GM21447 (cell line): ENCODE measurements around the gene STX2.
A peak's percentile ranks its signal among the peaks of the same experiment; 100 is the strongest.
"Not testable (repeated sequence)": the region's sequence is repeated elsewhere in the genome, so short reads cannot be mapped to it uniquely, and the experiment has no call there.

Experiments used
- ATAC-seq: cut with Tn5 transposase; IDR thresholded peaks from one replicate; pipeline ENCODE4 v1.9.1; 2021; ENCODE audit not compliant: unreplicated experiment

Gene STX2

GRCh38 chr12:130768120-130768519 is 70.9 kb downstream of the STX2 start:
- no peak for ATAC-seq

- ATAC-seq: no peak
These were observed 72.6 kb downstream of the STX2 start for GRCh38 chr12:130766470-130766869.

GRCh38 chr12:130765186-130765659 is 73.8 kb downstream of the STX2 start:
- no peak for ATAC-seq

GRCh38 chr12:130764475-130765185 is 74.4 kb downstream of the STX2 start:
- ATAC-seq: no peak

- ATAC-seq: no peak
These were observed 75.0 kb downstream of the STX2 start for GRCh38 chr12:130764073-130764472.

- no peak for ATAC-seq
These were observed 76.8 kb downstream of the STX2 start for GRCh38 chr12:130762319-130762675.

GRCh38 chr12:130761537-130762318 is 77.3 kb downstream of the STX2 start:
- ATAC-seq: peak; percentile 66

GRCh38 chr12:130754234-130754901 is 84.7 kb downstream of the STX2 start:
- ATAC-seq: no peak

- no peak for ATAC-seq
These were observed 86.3 kb downstream of the STX2 start for GRCh38 chr12:130752692-130753230.

- ATAC-seq: not testable (repeated sequence)
These were observed 87.0 kb downstream of the STX2 start for GRCh38 chr12:130752037-130752436.

GRCh38 chr12:130748786-130749185 is 90.3 kb downstream of the STX2 start:
- no peak for ATAC-seq

GRCh38 chr12:130747867-130748740 is 90.9 kb downstream of the STX2 start:
- peak; percentile 91 for ATAC-seq

- ATAC-seq: no peak
These were observed 92.5 kb downstream of the STX2 start for GRCh38 chr12:130746546-130746945.

- no peak for ATAC-seq
These were observed 93.1 kb downstream of the STX2 start for GRCh38 chr12:130745921-130746320.

GRCh38 chr12:130744274-130744673 is 94.8 kb downstream of the STX2 start:
- no peak for ATAC-seq

- no peak for ATAC-seq
These were observed 95.4 kb downstream of the STX2 start for GRCh38 chr12:130743606-130744005.

GRCh38 chr12:130743176-130743575 is 95.9 kb downstream of the STX2 start:
- ATAC-seq: no peak

- no peak for ATAC-seq
These were observed 96.3 kb downstream of the STX2 start for GRCh38 chr12:130742716-130743115.

GRCh38 chr12:130742112-130742511 is 96.9 kb downstream of the STX2 start:
- no peak for ATAC-seq
